Activated CD4-positive, alpha-beta T cell treated with anti-CD3 and anti-CD28 coated beads, Interleukin-2, amount 50 U/mL, for 16 hours (primary cell): ENCODE measurements around the gene AFDN.

Experiments used
- DNase-seq: peaks from one replicate; pipeline ENCODE4 v3.0.0-alpha.2; 2020

The AFDN gene

GRCh38 chr6:167921831-167922230, 95.1 kb downstream of the AFDN start:
- DNase-seq = no peak

GRCh38 chr6:167925026-167925425, 98.3 kb downstream of the AFDN start:
- no peak for DNase-seq

GRCh38 chr6:167927246-167927645, 100.5 kb downstream of the AFDN start:
- no peak for DNase-seq

- DNase-seq = no peak
These were observed 101.4 kb downstream of the AFDN start for GRCh38 chr6:167928111-167928510.

GRCh38 chr6:167930295-167930694, 103.6 kb downstream of the AFDN start:
- no peak for DNase-seq

GRCh38 chr6:167932468-167933276, 106.0 kb downstream of the AFDN start:
- no peak for DNase-seq

- no peak for DNase-seq
These were observed 106.6 kb downstream of the AFDN start for GRCh38 chr6:167933290-167933689.

GRCh38 chr6:167933847-167934246, 107.1 kb downstream of the AFDN start:
- DNase-seq = no peak

GRCh38 chr6:167934426-167934864, 107.7 kb downstream of the AFDN start:
- DNase-seq = no peak

GRCh38 chr6:167936051-167936450, 109.3 kb downstream of the AFDN start:
- no peak for DNase-seq

GRCh38 chr6:167937301-167937700, 110.6 kb downstream of the AFDN start:
- no peak for DNase-seq

- no peak for DNase-seq
These were observed 111.5 kb downstream of the AFDN start for GRCh38 chr6:167937948-167938911.

GRCh38 chr6:167941822-167942221, 115.1 kb downstream of the AFDN start:
- DNase-seq = no peak

- no peak for DNase-seq
These were observed 117.4 kb downstream of the AFDN start for GRCh38 chr6:167944130-167944529.

GRCh38 chr6:167946007-167946406, 119.3 kb downstream of the AFDN start:
- no peak for DNase-seq

- no peak for DNase-seq
These were observed 119.9 kb downstream of the AFDN start for GRCh38 chr6:167946604-167947003.

- DNase-seq = no peak
These were observed 121.0 kb downstream of the AFDN start for GRCh38 chr6:167947716-167948115.

GRCh38 chr6:167948716-167949115, 122.0 kb downstream of the AFDN start:
- DNase-seq = no peak

GRCh38 chr6:167949121-167949684, 122.5 kb downstream of the AFDN start:
- no peak for DNase-seq

GRCh38 chr6:167951781-167952511, 125.2 kb downstream of the AFDN start:
- no peak for DNase-seq

- no peak for DNase-seq
These were observed 125.8 kb downstream of the AFDN start for GRCh38 chr6:167952512-167952859.

GRCh38 chr6:167953551-167953950, 126.8 kb downstream of the AFDN start:
- DNase-seq = no peak

GRCh38 chr6:167954151-167954550, 127.4 kb downstream of the AFDN start:
- DNase-seq = no peak
